ENCODE data around the gene ADAD2. TPM values are rescaled to one million over a fixed set of nuclear protein-coding genes. Genes with fewer than 3 reads are reported as not detected.

ADAD2 gene
- total and polyA plus RNA-seq, 2 donors (not counting 3 experiments of a cell fraction or from before 2014, with no cell fraction given): 0.04 TPM; not detected in 1

- Histone ChIP-seq H3K79me2 (ENCODE audit: control insufficient read depth, insufficient read depth, low read length) (no peaks in the 10 kb centered on the region), H3K4me3 (replicated peaks in 1 of 3; ENCODE audit: insufficient read depth in 1 of 3, low read depth in 1 of 3, low read length in 3 of 3) (no peak overlapping the region), H3K36me3 (ENCODE audit: control insufficient read depth in 2 of 2, extremely low read depth in 1 of 2, insufficient read depth in 2 of 2, low read length in 2 of 2) (no peaks in the 10 kb centered on the region), H4K20me1 (replicated peaks; ENCODE audit: control insufficient read depth, extremely low read depth, insufficient read depth, low read length) (no peaks in the 10 kb centered on the region), H3K9ac (replicated peaks; ENCODE audit: extremely low read depth, insufficient read depth, low read length) (no peak overlapping the region), H3K27ac (ENCODE audit: insufficient read depth, low read depth, low read length) (no peak overlapping the region), H3K4me1 (ENCODE audit: control insufficient read depth, extremely low read depth, insufficient read depth, low read length) (no peaks in the 10 kb centered on the region), H3K4me2 (ENCODE audit: insufficient read depth, low read length) (no peak overlapping the region), H3K9me3 (replicated peaks; ENCODE audit: control insufficient read depth, insufficient read depth, low read length) (no peaks in the 10 kb centered on the region), H3K27me3 (ENCODE audit: control insufficient read depth in 2 of 2, insufficient read depth in 2 of 2, low read length in 2 of 2) (peaks cover 5 to 8% of the 10 kb centered on the region in 2 experiments), H2AFZ (ENCODE audit: low read depth, low read length) (no peak overlapping the region), H3K9me1 (replicated peaks; ENCODE audit: control insufficient read depth, extremely low read depth, insufficient read depth, low read length) (no peaks in the 10 kb centered on the region)
- BruUV-seq (replicated peaks): no TSS peak
- CTCF ChIA-PET: interaction anchor here (1.7 kb wide), 1 partner anchor 50 kb away, joined by 4 read pairs; the partner anchor contains the start of gene TAF1C
- POLR2A ChIA-PET: no interaction called here
- dilution Hi-C loops (cut with MboI; ENCODE audit: extremely low pct_ligation_motif_present, low sequenced_read_pairs): loop anchor here (25.0 kb wide), 1 partner anchor 176 kb away; no protein-coding TSS in a partner anchor
- TF ChIP-seq MYC (IDR thresholded peaks at IDR 0.05; ENCODE audit: low read depth, low read length) (no peak), FOS (IDR thresholded peaks at IDR 0.05; ENCODE audit: borderline replicate concordance, insufficient read depth, low read length) (no peak), POLR2A (IDR thresholded peaks at IDR 0.05; ENCODE audit: low read depth, low read length) (no peak), POLR2AphosphoS5 (IDR thresholded peaks at IDR 0.05; ENCODE audit: insufficient read depth, low read depth, low read length) (no peak), JUN (IDR thresholded peaks at IDR 0.05; ENCODE audit: borderline replicate concordance, insufficient read depth, insufficient read length, low read depth) (no peak), MAX (IDR thresholded peaks at IDR 0.05; ENCODE audit: insufficient read depth, insufficient read length) (no peak), GATA2 (IDR thresholded peaks at IDR 0.05; ENCODE audit: insufficient read depth, insufficient read length, low read depth, low read length) (no peak), EZH2 (IDR thresholded peaks at IDR 0.05; ENCODE audit: borderline replicate concordance, low read depth, low read length, severe bottlenecking) (no peak)
- TF ChIP-seq, protein P1, sequence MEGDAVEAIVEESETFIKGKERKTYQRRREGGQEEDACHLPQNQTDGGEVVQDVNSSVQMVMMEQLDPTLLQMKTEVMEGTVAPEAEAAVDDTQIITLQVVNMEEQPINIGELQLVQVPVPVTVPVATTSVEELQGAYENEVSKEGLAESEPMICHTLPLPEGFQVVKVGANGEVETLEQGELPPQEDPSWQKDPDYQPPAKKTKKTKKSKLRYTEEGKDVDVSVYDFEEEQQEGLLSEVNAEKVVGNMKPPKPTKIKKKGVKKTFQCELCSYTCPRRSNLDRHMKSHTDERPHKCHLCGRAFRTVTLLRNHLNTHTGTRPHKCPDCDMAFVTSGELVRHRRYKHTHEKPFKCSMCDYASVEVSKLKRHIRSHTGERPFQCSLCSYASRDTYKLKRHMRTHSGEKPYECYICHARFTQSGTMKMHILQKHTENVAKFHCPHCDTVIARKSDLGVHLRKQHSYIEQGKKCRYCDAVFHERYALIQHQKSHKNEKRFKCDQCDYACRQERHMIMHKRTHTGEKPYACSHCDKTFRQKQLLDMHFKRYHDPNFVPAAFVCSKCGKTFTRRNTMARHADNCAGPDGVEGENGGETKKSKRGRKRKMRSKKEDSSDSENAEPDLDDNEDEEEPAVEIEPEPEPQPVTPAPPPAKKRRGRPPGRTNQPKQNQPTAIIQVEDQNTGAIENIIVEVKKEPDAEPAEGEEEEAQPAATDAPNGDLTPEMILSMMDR (IDR thresholded peaks at IDR 0.05; ENCODE audit: extremely low read depth in 1 of 2, insufficient read depth in 1 of 2, low read depth in 1 of 2, low read length in 2 of 2): no peak
- no peak for FAIRE-seq
- DNase-seq (ENCODE audit: low read depth, low spot score): no peak
- intact Hi-C loops (cut with micrococcal nuclease): no loop called here
These were observed 45.7 kb downstream of the ADAD2 start for GRCh38 chr16:84236671-84237070.
